C4-2B (cell line): ENCODE measurements around the gene RMRP.

ENCODE experiments used
- ZFX ChIP-seq: fragments of 450-650 bp; IDR thresholded peaks from 2 replicates; pipeline ENCODE4 v1.6.1; 2017
- TF ChIP-seq, protein P1 (sequence below): fragments of 450-650 bp; conservative IDR thresholded peaks from 2 replicates; pipeline ENCODE4 v1.5.1; 2017; ENCODE audit warnings: mild to moderate bottlenecking

DNA sequence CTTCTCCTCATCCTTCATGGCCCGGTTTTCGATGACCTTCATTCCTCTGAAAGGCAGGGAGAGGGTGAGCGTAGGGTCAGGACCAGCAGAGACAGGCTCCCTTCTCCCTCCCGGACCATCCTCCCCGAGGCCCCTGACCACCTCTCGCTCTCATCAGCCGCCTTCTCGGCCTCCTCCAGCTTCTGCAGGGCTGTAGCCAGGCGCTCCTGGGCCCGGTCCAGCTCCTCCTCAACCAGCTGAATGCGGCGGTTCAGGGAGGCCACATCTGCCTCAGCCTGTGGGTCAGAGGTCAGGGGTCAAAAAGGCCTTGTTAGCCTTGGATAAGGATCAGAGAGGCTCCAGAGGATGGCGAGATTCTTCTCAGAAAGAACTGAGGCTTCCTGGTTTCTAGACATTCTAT lies 27.7 kb upstream of the RMRP start:
- TF ChIP-seq, protein P1, sequence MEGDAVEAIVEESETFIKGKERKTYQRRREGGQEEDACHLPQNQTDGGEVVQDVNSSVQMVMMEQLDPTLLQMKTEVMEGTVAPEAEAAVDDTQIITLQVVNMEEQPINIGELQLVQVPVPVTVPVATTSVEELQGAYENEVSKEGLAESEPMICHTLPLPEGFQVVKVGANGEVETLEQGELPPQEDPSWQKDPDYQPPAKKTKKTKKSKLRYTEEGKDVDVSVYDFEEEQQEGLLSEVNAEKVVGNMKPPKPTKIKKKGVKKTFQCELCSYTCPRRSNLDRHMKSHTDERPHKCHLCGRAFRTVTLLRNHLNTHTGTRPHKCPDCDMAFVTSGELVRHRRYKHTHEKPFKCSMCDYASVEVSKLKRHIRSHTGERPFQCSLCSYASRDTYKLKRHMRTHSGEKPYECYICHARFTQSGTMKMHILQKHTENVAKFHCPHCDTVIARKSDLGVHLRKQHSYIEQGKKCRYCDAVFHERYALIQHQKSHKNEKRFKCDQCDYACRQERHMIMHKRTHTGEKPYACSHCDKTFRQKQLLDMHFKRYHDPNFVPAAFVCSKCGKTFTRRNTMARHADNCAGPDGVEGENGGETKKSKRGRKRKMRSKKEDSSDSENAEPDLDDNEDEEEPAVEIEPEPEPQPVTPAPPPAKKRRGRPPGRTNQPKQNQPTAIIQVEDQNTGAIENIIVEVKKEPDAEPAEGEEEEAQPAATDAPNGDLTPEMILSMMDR, result no peak
- TF ChIP-seq ZFX, result no peak
